Gastrocnemius medialis (tissue), 4 donors: ENCODE measurements around the gene ALDH3B1. TPM values are rescaled to one million over a fixed set of nuclear protein-coding genes. Genes with fewer than 3 reads are reported as not detected.

Source experiments
- ATAC-seq, 2 donors: fragments of 150-250 bp; one replicate each; pipeline ENCODE4 v1.9.1; 2016
- DNase-seq, 2 donors: peaks; one replicate each; pipeline ENCODE4 v3.0.0-alpha.2; 2019
- H3K27ac ChIP-seq, 4 donors: fragments of 200-600 bp; sonication (generic); 1 replicate in 1 of 4; 2 replicates in 3 of 4; pipeline ENCODE4 v1.5.1; 2016 to 2018; ENCODE audit warnings: mild to moderate bottlenecking in 2 of 4, moderate library complexity in 1 of 4
- H3K27me3 ChIP-seq, 3 donors: fragments of 200-600 bp; sonication (generic) in 2 of 3; 1 replicate in 1 of 3; 2 replicates in 2 of 3; pipeline versions ENCODE4 v1.5.1 to v1.6.0; 2016 to 2019; ENCODE audit warnings: mild to moderate bottlenecking in 1 of 3, moderate library complexity in 1 of 3
- H3K36me3 ChIP-seq, 2 donors: fragments of 200-600 bp; sonication (generic) in 1 of 2; one replicate each; pipeline ENCODE4 v1.5.1; 2017 to 2018
- H3K4me1 ChIP-seq, 2 donors: fragments of 200-600 bp; sonication (generic) in 1 of 2; one replicate each; pipeline ENCODE4 v1.5.1; 2016 to 2017; ENCODE audit warnings: mild to moderate bottlenecking in 2 of 2
- H3K4me3 ChIP-seq, 4 donors: fragments of 200-600 bp; sonication (generic) in 3 of 4; 1 replicate in 1 of 4; 2 replicates in 3 of 4; pipeline ENCODE4 v1.5.1; 2016 to 2019; ENCODE audit warnings: mild to moderate bottlenecking in 2 of 4
- H3K9me3 ChIP-seq, 3 donors: fragments of 200-600 bp; sonication (generic) in 2 of 3; 1 replicate in 1 of 3; 2 replicates in 2 of 3; pipeline ENCODE4 v1.5.1; 2016 to 2019
- POLR2A ChIP-seq, 2 donors: fragments of 450-650 bp; IDR thresholded peaks; one replicate each; pipeline ENCODE4 v1.6.1; 2017; ENCODE audit warnings: antibody characterized with exemption in 2 of 2, mild to moderate bottlenecking in 2 of 2, moderate library complexity in 2 of 2
- in situ Hi-C, 4 donors: fragments of 200-750 bp; cut with MboI; loops; one replicate each; pipeline versions ENCODE4 v1.15.0 to v1.8.0; 2017; ENCODE audit warnings: low sequenced_read_pairs in 4 of 4
- intact Hi-C: fragments of 100-400 bp; cut with DNase I; formaldehyde crosslinking; loops from one replicate; pipeline ENCODE4 v1.15.1; 2023; ENCODE audit warnings: low total_unique reads
- total RNA-seq, 4 donors: library from RNA; depleted of rRNA; stranded (reverse); fragments of >200 nt; gene quantifications; one replicate each; pipeline versions ENCODE4 v1.1.0 to v1.2.3, GENCODE V29; 2016
- TF ChIP-seq, protein P1 (sequence below), 5 experiments: fragments of 450-650 bp in 3 of 5; fragments of 200-600 bp in 2 of 5; sonication (generic) in 2 of 5; IDR thresholded peaks in 4 of 5; conservative IDR thresholded peaks in 1 of 5; 1 replicate in 4 of 5; 2 replicates in 1 of 5; pipeline ENCODE4 v1.5.1; 2016 to 2019; ENCODE audit warnings: antibody characterized with exemption in 5 of 5, mild to moderate bottlenecking in 3 of 5, moderate library complexity in 3 of 5

ALDH3B1 gene
- total RNA-seq, 4 donors from 2014 or later, result 2.2 to 5.1 (median 3.6) TPM

DNA sequence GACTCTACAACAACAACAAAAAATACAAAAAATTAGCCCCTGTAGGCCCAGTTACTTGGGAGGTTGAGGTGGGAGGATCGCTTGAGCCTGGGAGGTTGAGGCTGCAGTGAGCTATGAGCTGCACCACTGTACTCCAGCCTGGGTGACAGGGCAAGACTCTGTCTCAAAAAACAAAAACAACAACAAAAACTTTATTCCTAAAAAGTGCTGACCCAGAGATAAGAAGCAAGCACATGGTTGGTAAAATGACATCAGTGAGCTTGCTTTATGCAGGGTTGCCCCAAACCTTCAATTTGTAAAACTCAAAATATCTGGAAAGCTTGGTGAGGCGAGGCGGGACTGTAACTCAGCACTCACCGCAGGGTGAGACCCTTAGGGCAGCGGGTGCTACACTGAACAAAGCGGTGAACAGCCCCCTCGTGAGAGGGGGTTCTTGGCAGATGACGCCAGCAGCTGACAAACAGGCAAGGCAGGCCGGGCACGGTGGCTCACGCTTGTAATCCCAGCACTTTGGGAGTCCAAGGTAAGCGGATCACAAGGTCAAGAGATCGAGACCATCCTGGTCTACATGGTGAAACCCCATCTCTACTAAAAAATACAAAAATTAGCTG lies 25.2 kb downstream of the ALDH3B1 start:
- in situ Hi-C loops (no loop called here), intact Hi-C loops (loop anchor here (5.0 to 10.0 kb wide), 2 partner anchors 33 to 451 kb away; partner anchors contain the start of genes GSTP1 and UNC93B1)
- no peak for DNase-seq
- peak overlapping the region in 2 of 4 donors; percentile 1 to 88 for H3K27ac ChIP-seq
- peaks cover 0 to 13% of the 10 kb centered on the region in 2 donors for H3K36me3 ChIP-seq
- no peaks in the 10 kb centered on the region for H3K27me3 ChIP-seq
- H3K9me3 ChIP-seq, result no peaks in the 10 kb centered on the region
- ATAC-seq, result no peak
- H3K4me3 ChIP-seq, result no peak overlapping the region
- no peak for TF ChIP-seq POLR2A (IDR thresholded peaks at IDR 0.05)
- TF ChIP-seq, protein P1, sequence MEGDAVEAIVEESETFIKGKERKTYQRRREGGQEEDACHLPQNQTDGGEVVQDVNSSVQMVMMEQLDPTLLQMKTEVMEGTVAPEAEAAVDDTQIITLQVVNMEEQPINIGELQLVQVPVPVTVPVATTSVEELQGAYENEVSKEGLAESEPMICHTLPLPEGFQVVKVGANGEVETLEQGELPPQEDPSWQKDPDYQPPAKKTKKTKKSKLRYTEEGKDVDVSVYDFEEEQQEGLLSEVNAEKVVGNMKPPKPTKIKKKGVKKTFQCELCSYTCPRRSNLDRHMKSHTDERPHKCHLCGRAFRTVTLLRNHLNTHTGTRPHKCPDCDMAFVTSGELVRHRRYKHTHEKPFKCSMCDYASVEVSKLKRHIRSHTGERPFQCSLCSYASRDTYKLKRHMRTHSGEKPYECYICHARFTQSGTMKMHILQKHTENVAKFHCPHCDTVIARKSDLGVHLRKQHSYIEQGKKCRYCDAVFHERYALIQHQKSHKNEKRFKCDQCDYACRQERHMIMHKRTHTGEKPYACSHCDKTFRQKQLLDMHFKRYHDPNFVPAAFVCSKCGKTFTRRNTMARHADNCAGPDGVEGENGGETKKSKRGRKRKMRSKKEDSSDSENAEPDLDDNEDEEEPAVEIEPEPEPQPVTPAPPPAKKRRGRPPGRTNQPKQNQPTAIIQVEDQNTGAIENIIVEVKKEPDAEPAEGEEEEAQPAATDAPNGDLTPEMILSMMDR (IDR thresholded peaks at IDR 0.05 in 4 of 5, conservative IDR thresholded peaks at IDR 0.05 in 1 of 5), result no peak
- peaks cover 34 to 59% of the 10 kb centered on the region in 2 donors for H3K4me1 ChIP-seq

DNA sequence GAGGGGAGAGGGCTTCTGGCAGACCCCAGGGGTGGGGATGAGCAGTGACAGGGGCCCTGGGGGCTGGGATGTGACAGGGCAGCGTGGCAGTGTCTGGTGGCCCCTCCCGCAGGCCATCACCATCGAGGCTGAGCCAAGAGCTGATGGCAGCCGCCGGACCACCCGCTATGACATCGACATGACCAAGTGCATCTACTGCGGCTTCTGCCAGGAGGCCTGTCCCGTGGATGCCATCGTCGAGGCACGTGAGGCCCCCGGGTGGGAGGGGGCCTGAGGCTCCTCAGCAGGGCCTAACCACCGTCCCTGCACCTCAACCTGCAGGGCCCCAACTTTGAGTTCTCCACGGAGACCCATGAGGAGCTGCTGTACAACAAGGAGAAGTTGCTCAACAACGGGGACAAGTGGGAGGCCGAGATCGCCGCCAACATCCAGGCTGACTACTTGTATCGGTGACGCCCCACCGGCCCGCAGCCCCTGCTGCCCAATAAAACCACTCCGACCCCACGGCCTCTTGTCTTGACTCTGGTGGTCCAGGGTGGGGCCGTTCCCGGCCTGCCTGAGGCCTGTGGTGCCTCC lies 26.1 kb downstream of the ALDH3B1 start:
- in situ Hi-C loops, result no loop called here
- intact Hi-C loops, result loop anchor here (5.0 to 10.0 kb wide), 2 partner anchors 34 to 451 kb away; partner anchors contain the start of genes GSTP1 and UNC93B1
- TF ChIP-seq, protein P1 (IDR thresholded peaks at IDR 0.05 in 4 of 5, conservative IDR thresholded peaks at IDR 0.05 in 1 of 5), result no peak
- no peak for TF ChIP-seq POLR2A (IDR thresholded peaks at IDR 0.05)
- Histone ChIP-seq H3K27me3 (no peaks in the 10 kb centered on the region), H3K4me3 (no peak overlapping the region), H3K36me3 (peaks cover 0 to 13% of the 10 kb centered on the region in 2 donors), H3K27ac (peak overlapping the region; percentile 74 to 88 (median 76)), H3K9me3 (no peaks in the 10 kb centered on the region), H3K4me1 (peaks cover 34 to 57% of the 10 kb centered on the region in 2 donors)
- DNase-seq (no peak), ATAC-seq (no peak)

DNA sequence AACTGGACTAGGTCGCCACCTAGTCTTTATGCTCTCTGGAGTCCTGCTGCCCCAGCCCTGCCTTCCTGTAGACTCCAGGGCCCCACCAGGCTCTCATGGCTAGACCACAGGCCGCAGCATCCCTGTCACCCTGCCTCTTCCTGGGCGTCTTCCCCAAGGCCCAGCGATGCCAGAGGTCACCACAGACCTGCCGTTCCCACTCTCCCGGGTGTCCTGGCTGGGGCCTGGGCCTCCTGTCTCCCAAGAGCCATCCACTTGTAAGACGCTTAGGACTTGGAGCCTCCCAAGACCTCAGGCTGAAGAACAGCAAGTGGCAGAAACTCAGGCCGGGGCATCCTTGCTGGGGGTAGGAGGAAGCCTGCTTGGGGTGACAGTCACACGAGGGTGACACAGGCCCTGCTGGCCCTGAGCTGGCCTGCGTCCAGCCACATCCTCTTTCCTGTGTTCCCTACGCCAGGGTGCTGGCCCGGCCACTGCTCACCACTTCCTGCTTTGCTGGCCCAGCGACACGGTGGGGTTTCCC lies 26.7 kb downstream of the ALDH3B1 start:
- no peak overlapping the region for H3K4me3 ChIP-seq
- DNase-seq (peak in 1 of 2 donors; percentile 54), ATAC-seq (no peak)
- intact Hi-C loops (loop anchor here (5.0 to 10.0 kb wide), 2 partner anchors 34 to 452 kb away; partner anchors contain the start of genes GSTP1 and UNC93B1), in situ Hi-C loops (no loop called here)
- peak overlapping the region; percentile 74 to 88 (median 76) for H3K27ac ChIP-seq
- H3K36me3 ChIP-seq, result peaks cover 0 to 13% of the 10 kb centered on the region in 2 donors
- TF ChIP-seq POLR2A (IDR thresholded peaks at IDR 0.05), result no peak
- TF ChIP-seq, protein P1 (IDR thresholded peaks at IDR 0.05 in 4 of 5, conservative IDR thresholded peaks at IDR 0.05 in 1 of 5), result no peak
- H3K27me3 ChIP-seq, result no peaks in the 10 kb centered on the region
- H3K9me3 ChIP-seq, result no peaks in the 10 kb centered on the region
- peaks cover 28 to 52% of the 10 kb centered on the region in 2 donors for H3K4me1 ChIP-seq

DNA sequence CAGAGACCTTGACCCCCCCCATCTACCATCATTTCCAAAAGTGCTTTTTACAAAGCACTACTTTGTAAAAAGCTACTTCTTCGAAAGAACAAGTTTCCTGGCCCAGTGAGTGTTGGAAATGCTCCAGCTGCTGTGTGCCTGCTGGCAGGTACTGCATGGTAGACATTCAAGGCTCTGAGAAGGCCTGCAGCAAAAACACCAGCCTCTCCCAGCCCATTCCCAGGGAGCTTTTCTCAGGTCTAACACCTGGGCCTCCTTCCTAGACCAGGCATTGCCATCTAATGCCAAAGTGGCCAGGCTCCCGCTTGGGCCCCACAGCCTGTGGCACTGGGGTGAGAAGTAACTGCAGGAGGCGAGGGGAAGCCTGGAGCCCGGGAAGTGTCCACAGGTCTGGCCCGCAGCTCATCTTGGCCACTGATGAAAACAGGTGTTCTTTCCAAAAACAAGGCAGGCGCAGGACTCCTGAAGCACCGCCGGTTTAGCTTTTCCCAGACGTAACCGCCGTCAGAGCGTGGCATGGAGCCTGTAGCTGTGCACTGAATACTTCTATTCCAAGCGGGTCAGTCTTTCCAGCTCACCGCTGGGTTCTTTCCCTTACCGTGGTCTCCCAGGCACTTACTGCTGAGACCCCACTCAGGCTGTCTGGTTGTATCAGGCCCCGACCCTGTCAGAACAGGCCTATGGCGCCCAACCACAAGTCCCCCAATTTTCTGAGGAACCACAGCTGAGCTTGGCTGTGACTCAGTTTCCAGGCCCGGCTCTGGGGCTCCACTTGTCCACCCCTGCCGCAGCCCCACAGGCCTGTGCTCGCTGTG lies 27.5 kb downstream of the ALDH3B1 start:
- in situ Hi-C loops, result no loop called here
- intact Hi-C loops, result loop anchor here (2.0 to 10.0 kb wide), 4 partner anchors 27 to 453 kb away; partner anchors contain the start of genes ALDH3B1, CHKA, GSTP1 and UNC93B1
- Histone ChIP-seq H3K27ac (peak overlapping the region; percentile 74 to 88 (median 76)), H3K4me3 (no peak overlapping the region), H3K4me1 (peaks cover 21 to 43% of the 10 kb centered on the region in 2 donors), H3K27me3 (no peaks in the 10 kb centered on the region), H3K36me3 (peaks cover 0 to 13% of the 10 kb centered on the region in 2 donors), H3K9me3 (no peaks in the 10 kb centered on the region)
- TF ChIP-seq POLR2A (IDR thresholded peaks at IDR 0.05), result no peak
- TF ChIP-seq, protein P1 (IDR thresholded peaks at IDR 0.05 in 4 of 5, conservative IDR thresholded peaks at IDR 0.05 in 1 of 5), result no peak
- no peak for ATAC-seq
- DNase-seq, result no peak
